CD4-positive, alpha-beta T cell treated with Interleukin-2 at 100 ng/mL for 4 hours (primary cell): ENCODE measurements around the gene DUSP23.
A peak's percentile ranks its signal among the peaks of the same experiment; 100 is the strongest.

Experiments used
- DNase-seq: peaks from one replicate; pipeline ENCODE4 v3.0.0-alpha.2; 2020; ENCODE audit warnings: low spot score

The DUSP23 gene

GRCh38 chr1:159780583-159781582 lies at the start of gene DUSP23:
Gene DUSP23 (plus strand): TSS chr1:159780962. CDS start chr1:159781101, 139 bp downstream.
- peak; percentile 98 for DNase-seq

- DNase-seq, result no peak
Observed at GRCh38 chr1:159737238-159737916, 43.4 kb upstream of the DUSP23 start.

GRCh38 chr1:159743651-159744410 lies 36.9 kb upstream of the DUSP23 start:
- no peak for DNase-seq

GRCh38 chr1:159746666-159747065 lies 34.1 kb upstream of the DUSP23 start:
- no peak for DNase-seq

GRCh38 chr1:159748370-159748769 lies 32.4 kb upstream of the DUSP23 start:
- no peak for DNase-seq

- DNase-seq, result no peak
Observed at GRCh38 chr1:159749630-159750029, 31.1 kb upstream of the DUSP23 start.

GRCh38 chr1:159750621-159751020 lies 30.1 kb upstream of the DUSP23 start:
- DNase-seq, result no peak

GRCh38 chr1:159751031-159751430 lies 29.7 kb upstream of the DUSP23 start:
- DNase-seq, result no peak

- DNase-seq, result no peak
Observed at GRCh38 chr1:159752135-159752580, 28.6 kb upstream of the DUSP23 start.

- no peak for DNase-seq
Observed at GRCh38 chr1:159753386-159753785, 27.4 kb upstream of the DUSP23 start.

- no peak for DNase-seq
Observed at GRCh38 chr1:159755451-159756007, 25.2 kb upstream of the DUSP23 start.

- DNase-seq, result no peak
Observed at GRCh38 chr1:159756397-159756796, 24.4 kb upstream of the DUSP23 start.

GRCh38 chr1:159763686-159764085 lies 17.1 kb upstream of the DUSP23 start:
- no peak for DNase-seq

- no peak for DNase-seq
Observed at GRCh38 chr1:159765806-159766205, 15.0 kb upstream of the DUSP23 start.

GRCh38 chr1:159771127-159771895 lies 9.5 kb upstream of the DUSP23 start:
- DNase-seq, result no peak

- no peak for DNase-seq
Observed at GRCh38 chr1:159774465-159774864, 6.3 kb upstream of the DUSP23 start.

GRCh38 chr1:159775716-159776115 lies 5.0 kb upstream of the DUSP23 start:
- no peak for DNase-seq

- no peak for DNase-seq
Observed at GRCh38 chr1:159778266-159778665, 2.5 kb upstream of the DUSP23 start.

GRCh38 chr1:159779403-159779851 lies 1.3 kb upstream of the DUSP23 start:
- DNase-seq, result no peak

GRCh38 chr1:159781992-159782391 lies 1.2 kb downstream of the DUSP23 start:
- no peak for DNase-seq

- DNase-seq, result no peak
Observed at GRCh38 chr1:159783724-159784123, 3.0 kb downstream of the DUSP23 start.
